H1 (cell line): ENCODE data around the gene GTF2IRD1. TPM values are rescaled to one million over a fixed set of nuclear protein-coding genes. Genes with fewer than 3 reads are reported as not detected.

ENCODE experiments used
- BACH1 ChIP-seq: IDR thresholded peaks from 2 replicates; pipeline ENCODE4 v1.6.1; 2012; ENCODE audit warnings: low read length, improper control_type of control experiment
- CBX8 ChIP-seq: fragments of 300-800, 300-1000 bp; sonication (generic); IDR thresholded peaks from 2 replicates; pipeline ENCODE4 v1.7.1; 2016; ENCODE audit warnings: low read depth, low read length, borderline replicate concordance
- POLR2A ChIP-seq, 2 experiments: IDR thresholded peaks; 1 replicate in 1 of 2; 2 replicates in 1 of 2; pipeline ENCODE4 v1.6.1; 2011; ENCODE audit warnings: low read depth in 2 of 2, low read length in 2 of 2, mild to moderate bottlenecking in 2 of 2; ENCODE audit errors: control extremely low read depth in 1 of 2
- polyA plus RNA-seq, 7 experiments: library from polyadenylated mRNA; depleted of rRNA in 3 of 7; stranded (reverse) in 5 of 7; unstranded in 2 of 7; fragments of >200 nt in 5 of 7; fragments of 200-250 nt in 2 of 7; gene quantifications; 1 replicate in 5 of 7; 2 replicates in 1 of 7; 4 replicates in 1 of 7; pipeline versions ENCODE4 v1.2.1 to v1.2.3, GENCODE V29; 2011 to 2013; ENCODE audit warnings: missing spikeins in 2 of 7, mixed read lengths in 2 of 7
- total RNA-seq: library from RNA; stranded (reverse); fragmentation: NEBNext Ultra II Directional; extraction: Animal tissue kit (Norgen Biotek cat#: 25700); gene quantifications from 2 replicates; pipeline ENCODE4 v1.2.1, GENCODE V29; 2021
- TF ChIP-seq, protein P1 (sequence below): fragments of 300-600 bp; sonication (generic); IDR thresholded peaks from 2 replicates; pipeline ENCODE4 v1.7.1; 2012; ENCODE audit warnings: low read length, moderate library complexity, mild to moderate bottlenecking, inconsistent platforms; ENCODE audit not compliant: insufficient replicate concordance

Gene GTF2IRD1
- total and polyA plus RNA-seq, 2 of the 8 experiments (the other 6 are each of a cell fraction or from before 2014, with no cell fraction given): 27.4 to 45.4 TPM

DNA sequence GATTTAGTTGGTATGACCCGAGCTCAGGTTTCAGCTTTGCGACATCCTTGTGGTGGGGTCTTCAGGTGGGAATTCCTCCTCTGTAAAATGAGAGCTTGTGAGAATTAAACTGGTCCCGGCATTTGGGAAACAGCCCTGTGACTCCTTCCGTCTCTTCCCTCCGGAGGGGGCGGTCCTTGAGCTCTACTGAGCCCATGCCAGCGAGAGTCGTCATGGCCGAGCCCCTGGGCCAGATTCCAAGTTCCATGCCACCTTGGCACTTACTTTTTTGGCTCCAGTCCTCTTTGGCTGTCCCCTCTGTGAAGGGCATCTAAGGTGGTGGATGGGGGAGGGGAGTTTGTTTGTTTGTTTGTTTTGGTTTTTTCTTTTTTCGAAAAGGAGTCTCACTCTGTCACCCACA lies 47.6 kb downstream of the GTF2IRD1 start (continued):
- TF ChIP-seq, protein P1, sequence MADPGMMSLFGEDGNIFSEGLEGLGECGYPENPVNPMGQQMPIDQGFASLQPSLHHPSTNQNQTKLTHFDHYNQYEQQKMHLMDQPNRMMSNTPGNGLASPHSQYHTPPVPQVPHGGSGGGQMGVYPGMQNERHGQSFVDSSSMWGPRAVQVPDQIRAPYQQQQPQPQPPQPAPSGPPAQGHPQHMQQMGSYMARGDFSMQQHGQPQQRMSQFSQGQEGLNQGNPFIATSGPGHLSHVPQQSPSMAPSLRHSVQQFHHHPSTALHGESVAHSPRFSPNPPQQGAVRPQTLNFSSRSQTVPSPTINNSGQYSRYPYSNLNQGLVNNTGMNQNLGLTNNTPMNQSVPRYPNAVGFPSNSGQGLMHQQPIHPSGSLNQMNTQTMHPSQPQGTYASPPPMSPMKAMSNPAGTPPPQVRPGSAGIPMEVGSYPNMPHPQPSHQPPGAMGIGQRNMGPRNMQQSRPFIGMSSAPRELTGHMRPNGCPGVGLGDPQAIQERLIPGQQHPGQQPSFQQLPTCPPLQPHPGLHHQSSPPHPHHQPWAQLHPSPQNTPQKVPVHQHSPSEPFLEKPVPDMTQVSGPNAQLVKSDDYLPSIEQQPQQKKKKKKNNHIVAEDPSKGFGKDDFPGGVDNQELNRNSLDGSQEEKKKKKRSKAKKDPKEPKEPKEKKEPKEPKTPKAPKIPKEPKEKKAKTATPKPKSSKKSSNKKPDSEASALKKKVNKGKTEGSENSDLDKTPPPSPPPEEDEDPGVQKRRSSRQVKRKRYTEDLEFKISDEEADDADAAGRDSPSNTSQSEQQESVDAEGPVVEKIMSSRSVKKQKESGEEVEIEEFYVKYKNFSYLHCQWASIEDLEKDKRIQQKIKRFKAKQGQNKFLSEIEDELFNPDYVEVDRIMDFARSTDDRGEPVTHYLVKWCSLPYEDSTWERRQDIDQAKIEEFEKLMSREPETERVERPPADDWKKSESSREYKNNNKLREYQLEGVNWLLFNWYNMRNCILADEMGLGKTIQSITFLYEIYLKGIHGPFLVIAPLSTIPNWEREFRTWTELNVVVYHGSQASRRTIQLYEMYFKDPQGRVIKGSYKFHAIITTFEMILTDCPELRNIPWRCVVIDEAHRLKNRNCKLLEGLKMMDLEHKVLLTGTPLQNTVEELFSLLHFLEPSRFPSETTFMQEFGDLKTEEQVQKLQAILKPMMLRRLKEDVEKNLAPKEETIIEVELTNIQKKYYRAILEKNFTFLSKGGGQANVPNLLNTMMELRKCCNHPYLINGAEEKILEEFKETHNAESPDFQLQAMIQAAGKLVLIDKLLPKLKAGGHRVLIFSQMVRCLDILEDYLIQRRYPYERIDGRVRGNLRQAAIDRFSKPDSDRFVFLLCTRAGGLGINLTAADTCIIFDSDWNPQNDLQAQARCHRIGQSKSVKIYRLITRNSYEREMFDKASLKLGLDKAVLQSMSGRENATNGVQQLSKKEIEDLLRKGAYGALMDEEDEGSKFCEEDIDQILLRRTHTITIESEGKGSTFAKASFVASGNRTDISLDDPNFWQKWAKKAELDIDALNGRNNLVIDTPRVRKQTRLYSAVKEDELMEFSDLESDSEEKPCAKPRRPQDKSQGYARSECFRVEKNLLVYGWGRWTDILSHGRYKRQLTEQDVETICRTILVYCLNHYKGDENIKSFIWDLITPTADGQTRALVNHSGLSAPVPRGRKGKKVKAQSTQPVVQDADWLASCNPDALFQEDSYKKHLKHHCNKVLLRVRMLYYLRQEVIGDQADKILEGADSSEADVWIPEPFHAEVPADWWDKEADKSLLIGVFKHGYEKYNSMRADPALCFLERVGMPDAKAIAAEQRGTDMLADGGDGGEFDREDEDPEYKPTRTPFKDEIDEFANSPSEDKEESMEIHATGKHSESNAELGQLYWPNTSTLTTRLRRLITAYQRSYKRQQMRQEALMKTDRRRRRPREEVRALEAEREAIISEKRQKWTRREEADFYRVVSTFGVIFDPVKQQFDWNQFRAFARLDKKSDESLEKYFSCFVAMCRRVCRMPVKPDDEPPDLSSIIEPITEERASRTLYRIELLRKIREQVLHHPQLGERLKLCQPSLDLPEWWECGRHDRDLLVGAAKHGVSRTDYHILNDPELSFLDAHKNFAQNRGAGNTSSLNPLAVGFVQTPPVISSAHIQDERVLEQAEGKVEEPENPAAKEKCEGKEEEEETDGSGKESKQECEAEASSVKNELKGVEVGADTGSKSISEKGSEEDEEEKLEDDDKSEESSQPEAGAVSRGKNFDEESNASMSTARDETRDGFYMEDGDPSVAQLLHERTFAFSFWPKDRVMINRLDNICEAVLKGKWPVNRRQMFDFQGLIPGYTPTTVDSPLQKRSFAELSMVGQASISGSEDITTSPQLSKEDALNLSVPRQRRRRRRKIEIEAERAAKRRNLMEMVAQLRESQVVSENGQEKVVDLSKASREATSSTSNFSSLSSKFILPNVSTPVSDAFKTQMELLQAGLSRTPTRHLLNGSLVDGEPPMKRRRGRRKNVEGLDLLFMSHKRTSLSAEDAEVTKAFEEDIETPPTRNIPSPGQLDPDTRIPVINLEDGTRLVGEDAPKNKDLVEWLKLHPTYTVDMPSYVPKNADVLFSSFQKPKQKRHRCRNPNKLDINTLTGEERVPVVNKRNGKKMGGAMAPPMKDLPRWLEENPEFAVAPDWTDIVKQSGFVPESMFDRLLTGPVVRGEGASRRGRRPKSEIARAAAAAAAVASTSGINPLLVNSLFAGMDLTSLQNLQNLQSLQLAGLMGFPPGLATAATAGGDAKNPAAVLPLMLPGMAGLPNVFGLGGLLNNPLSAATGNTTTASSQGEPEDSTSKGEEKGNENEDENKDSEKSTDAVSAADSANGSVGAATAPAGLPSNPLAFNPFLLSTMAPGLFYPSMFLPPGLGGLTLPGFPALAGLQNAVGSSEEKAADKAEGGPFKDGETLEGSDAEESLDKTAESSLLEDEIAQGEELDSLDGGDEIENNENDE: no peak
- TF ChIP-seq BACH1 (no peak), POLR2A (IDR thresholded peaks at IDR 0.05; ENCODE audit: control extremely low read depth in 1 of 2, low read depth in 2 of 2, low read length in 2 of 2) (no peak), CBX8 (no peak)
